IPS-NIHi7 (cell line): ENCODE data around the gene ZFAND3.

Experiments
- DNase-seq: peaks from one replicate; pipeline ENCODE4 v3.0.0; 2012; ENCODE audit warnings: mixed read lengths; ENCODE audit errors: extremely low spot score

The ZFAND3 gene

DNA sequence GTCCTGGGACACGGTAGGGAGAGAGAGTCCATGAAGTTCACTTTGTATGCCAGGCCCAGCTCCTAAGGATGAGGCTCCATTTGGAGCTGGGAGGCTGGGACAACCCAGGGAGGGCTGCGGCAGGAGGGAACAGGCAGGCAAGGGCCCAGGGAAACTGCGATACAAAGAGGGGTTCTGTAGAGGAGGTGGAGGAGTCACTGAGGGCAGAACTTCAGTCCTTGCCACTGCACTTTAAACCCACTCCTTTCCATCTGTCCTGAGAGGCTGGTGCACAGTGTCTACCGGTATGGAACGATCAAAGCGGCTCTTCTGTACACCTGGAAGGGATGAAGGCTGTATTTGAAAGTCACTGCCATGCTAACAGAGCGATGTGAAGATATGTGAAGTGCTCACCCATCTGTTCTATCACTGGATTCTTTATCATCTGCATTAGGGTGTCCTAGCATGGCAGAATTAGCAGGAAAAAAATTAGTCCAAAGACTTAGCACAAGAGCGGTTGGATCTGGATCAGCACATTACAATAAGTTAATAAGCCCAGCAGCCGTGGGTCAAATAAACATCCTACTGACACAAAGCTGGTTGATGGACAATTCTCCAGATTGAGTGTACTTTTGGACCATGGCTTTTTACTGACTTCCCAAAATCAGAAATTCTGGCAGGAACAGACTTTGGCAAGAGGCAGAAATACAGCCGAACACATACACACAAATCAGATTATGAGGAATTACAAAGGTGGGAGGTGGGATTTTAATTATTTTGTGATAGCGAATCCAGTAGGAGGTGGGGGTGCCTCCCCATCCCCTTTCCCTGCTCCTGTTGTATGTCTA is 20.9 kb upstream of the ZFAND3 start:
- DNase-seq, result no peak

DNA sequence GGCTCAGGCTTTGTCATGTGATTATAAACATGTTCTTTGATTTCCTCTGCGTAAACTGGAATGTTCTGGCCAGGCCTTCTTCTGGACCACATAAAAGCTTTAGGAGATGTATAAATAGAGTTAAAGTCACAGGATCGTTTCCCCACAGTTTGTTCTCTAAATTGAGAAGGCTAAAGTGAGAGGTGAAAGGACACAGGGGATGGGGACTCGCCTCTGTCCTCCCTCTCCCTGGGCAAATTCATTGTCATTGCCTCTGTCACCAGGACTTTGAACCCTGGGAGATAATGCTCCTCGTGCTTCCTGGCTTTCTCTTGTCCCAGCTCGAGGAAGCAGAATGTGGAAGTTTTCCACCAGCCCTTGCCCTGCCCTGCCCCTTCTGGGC is 20.3 kb upstream of the ZFAND3 start:
- DNase-seq, result no peak

DNA sequence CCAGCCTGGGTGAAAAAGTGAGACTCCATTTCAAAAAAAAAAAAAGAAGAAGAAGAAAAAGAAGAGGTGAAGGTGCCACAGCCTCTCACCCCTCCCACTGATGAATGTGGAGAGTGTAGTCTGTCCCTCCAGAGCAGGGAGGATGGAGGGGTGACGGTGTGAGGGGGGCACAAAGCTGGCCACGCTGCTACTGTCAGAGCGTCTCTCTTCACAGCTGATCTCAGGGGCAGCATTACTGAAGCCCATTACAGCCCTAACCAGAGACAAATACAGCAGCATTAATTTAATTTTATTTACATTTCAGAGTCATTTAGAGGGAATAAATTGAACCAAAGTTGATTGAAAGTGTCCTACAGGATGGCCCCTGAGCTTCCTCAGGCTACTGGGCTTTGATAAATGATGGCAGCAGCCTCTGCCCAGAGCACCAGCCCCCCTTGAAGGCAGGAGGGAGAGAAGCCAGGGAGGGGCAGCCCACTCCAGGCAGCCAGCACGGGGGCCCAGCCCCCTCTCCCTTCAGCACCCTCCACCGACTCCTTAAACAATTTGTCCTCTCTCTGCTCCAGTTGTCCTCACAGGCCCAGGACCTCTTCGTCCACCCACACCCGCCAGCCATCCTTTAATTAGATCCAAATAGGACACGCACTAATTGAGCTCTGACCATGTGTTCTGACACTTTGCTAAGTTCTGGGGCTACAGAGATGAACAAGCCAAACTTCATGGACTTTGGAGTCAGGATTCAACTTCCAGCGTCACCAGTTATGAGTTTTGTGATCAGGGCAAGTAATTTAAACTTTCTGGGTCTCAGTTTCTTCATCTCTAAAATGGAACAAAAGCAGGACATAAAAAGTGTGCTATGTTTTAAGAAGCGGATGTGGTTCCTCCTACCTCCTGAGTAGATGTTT is 18.6 kb upstream of the ZFAND3 start:
- DNase-seq, result no peak

DNA sequence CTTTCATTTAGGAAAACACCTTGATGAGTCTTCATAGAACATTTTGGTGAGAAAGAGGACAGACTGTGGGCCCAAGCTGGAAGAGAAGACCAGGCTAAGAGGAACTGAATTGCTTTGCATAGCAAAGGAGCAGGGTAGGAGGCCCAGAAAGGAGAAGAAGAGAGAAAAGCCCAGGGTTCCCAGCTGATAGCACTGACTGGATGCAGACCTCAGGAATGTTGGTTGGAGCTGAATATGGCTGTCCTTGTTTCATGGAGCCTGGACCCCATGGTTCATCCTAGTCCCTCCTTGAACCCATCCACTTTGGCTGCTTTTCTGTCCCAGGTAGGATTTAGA is 18.0 kb upstream of the ZFAND3 start:
- DNase-seq, result no peak

DNA sequence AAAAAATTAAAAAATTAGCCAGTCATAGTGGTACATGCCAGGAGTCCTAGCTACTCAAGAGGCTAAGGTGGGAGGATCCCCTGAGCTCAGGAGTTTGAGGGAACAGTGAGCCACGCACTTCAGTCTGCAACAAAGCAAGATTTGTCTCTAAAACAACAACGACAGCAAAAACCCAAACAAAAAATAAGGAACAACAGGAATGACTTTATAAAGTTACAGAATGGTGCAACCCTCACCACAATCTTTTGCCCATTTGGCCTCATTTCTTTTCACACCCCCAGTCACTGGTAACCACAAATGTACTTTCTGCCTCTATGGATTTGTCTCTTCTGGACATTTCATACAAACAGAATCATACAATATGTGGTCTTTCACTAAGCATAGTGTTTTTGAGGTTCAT is 16.7 kb upstream of the ZFAND3 start:
- DNase-seq, result no peak

DNA sequence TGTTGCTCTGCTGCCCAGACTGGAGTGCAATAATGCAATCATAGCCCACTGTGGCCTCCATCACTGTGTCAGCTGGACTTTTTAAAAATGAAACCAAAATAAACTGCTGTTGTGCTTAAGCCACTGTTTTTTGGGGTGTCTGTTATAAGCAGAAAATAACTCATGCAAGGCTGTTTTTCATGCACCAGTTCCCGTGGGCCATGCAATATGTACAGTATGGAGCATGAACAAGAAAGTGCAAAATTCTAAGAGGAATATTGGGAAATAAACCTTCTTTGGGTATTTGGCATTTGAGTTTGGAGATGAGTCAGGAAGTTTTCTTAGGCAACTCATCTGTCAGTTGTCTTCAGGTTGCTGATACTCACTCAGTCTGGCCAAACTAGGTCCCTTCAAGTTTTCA is 14.9 kb upstream of the ZFAND3 start:
- no peak for DNase-seq

DNA sequence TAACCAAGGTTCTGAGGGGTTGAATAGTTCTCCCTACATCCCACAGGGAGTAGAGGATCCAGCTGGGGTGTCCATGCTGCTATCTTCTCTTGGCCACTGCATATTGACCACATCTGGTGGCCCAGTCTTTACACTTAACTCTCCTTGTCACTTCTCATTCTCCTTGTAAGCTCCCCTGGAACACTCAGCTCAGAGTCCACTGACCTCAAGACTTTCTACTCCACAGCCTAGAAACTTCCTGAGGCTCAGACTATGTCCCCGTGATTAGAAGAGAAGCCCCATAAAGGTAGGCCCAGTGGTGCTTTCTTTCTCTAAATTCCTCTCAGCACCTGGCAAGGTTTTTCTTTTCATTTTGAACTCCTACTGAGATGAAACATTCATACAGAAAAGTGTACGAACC is 13.3 kb upstream of the ZFAND3 start:
- no peak for DNase-seq

DNA sequence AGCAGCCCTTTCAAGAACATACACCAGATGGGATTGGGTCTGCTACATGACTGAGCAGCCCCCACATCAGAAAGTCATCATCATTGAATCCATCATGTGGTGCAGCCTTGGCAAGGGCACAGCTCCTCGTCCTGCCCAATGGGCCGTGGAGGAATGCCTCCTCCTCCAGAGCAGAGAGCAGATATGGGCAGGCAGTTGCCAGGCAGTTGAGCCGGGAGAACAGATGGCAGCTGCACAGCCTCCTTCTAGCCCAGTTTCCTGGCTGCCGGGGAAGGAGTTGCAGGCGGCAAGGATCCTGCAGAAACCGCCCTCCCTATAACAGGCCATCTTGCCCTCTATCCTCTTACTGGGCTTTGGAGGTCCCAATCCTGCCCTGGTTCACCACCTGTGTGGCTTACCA is 11.9 kb upstream of the ZFAND3 start:
- no peak for DNase-seq

DNA sequence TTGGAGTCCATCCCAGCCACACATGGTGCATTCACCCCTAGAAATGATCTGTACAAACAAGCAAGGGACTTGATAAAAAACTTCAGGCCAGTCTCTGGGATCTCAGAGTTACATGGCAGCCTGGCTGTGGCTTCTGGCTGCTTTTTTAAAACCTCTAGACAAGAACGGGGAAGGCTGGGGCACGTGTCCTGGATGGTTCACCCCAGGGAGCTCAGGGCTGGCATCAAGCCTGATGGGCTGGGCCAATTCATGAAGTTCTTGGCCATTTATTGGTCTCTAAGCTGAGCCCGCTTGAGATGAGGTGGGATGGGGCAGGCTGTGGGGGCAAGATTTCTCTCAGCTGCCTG is 10.4 kb upstream of the ZFAND3 start:
- no peak for DNase-seq

DNA sequence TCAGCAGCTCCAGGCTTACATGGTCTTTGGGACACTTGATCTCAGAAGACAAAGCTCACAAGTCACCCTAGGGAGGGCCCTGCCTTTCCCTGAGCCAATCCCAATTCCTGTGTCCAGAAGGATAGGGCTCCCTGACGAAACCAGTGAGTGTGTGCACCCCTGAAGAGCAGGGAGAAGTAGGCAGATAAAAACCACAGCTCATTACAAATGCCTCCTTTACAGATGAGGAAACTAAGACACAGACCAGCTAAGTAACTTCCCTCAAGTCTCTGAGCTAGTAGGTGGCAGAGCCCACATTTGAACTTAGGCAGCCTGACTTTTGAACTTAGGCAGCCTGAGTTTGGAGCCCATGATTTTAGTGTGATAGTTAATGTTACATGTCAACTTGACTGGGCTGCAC is 6.7 kb upstream of the ZFAND3 start:
- DNase-seq, result no peak

DNA sequence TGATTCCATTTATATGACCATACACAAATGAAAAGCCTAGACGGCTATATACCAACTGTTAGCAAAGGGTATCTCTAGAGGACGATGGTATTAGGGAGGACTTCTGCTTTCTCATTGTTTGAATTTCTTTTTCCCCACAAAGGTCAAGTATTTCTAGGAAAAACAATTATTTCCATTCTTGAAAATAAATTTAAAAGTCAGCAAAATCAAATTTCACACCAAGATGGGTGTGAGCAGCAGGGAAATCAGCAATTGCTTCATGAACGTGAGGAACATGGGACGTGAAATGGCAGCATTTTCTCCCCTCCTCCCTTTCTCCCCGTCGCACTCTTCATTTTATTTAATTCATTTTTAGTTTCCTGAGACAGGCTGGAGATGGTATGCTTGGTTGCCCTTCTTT is 5.2 kb upstream of the ZFAND3 start:
- DNase-seq, result no peak

DNA sequence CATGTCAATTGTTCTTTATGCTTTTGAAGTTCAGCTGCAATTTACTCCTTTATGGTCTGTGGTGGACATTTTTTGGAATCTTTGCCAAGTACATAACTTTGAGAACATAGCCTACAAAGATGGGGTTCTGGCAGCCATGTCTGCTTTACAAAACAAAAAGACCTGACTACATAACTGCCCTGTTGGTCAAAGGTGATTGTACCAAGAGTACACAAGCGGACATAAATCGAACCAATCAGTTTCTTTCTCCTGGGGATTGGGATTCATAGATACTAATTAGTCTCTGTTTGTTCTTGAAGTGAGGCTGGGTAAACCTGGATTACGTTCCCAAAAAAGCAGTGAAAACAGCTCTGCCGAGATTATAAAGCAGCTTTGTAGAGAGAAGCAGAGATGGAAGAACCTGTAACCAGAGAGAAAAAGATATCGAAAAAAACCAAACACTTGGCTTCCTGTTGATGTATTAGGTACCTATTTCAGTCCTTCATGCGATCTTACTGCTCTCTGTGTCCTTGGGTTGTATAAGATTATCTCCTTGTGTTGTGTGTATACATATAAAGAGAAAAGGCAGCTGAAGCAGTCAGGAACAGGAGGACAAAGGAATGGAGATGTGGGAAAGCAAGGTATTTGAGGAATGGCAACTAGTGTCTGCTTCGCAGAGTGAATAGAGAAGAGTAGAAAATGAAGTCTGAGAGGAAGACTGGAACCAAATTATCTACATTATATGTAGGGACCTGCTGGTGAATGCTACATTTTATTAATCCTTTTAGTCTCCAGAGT is 2.7 kb upstream of the ZFAND3 start:
- DNase-seq, result no peak

DNA sequence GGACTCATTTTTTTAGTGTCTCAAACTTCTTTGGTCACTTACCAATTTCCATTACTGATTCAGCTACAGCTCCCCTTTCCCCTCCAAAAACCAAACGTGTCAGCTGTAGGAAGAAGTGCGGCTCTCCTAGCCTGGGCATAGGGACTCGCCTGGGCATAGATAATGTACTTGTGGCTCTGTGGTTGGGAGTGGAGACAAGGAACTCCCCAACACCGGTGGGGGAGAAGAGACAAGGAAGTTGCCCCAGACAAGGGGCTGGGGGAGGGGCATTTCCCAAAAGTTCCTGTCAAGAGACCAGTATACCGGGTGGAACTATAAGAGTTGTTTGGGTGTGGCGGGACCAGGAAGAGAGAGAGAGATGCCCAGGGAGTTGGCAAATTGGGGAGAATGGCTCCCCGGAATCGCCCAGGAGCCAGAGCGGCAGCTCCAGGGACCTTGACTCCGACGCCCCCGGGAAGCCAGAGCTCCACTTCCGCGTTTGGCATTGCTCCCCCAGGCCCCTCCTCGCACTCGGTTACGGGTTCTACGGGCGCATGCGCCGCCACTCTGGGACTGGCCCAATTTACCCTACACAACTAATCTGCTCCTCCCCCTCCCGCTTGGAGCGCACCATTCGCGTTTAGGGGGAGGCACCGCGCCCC is 871 bp upstream of the ZFAND3 start:
- DNase-seq, result peak; percentile 94

DNA sequence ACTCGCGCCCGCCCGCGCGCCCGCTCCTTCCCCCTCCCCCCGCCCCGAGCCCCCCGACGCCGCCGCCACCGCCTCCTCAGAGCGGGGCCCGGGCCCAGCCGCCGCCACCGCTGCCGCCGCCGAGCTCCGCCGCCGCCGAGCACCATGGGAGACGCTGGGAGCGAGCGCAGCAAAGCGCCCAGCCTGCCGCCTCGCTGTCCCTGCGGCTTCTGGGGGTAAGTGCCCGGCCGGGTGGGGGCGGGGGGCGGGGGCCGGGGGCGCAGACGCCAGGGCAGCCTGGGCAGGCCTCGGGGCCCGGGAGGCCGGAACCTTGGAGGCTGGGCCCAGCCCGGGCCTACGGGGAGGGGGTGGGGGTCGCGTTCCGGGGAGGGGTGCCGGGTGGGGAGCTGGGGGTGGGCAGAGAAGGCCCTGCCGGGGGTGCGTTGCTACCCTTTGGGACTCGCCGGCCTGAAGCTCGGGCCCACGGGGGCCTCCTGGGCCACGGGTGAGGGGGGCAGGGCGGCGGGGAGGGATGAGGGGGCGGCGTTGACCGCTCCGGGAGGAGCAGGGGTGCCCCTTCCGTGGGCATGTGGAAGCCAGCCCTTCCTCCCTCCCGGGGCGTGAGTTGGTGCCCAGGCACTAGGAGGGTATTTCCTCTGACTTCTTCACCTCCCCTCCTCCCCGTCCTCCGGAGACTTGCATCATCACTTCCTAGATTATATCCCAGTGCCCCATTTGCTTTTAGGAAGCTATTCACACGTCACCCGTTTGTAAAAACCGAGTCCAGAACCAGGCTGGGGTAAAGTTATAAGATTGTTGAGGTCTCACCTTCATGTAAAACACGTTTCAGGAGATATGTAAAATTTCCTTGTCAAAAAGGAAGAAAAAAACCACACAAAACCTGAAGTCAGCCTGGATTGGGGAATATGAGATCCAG is 533 bp downstream of the ZFAND3 start:
- DNase-seq, result peak; percentile 42

DNA sequence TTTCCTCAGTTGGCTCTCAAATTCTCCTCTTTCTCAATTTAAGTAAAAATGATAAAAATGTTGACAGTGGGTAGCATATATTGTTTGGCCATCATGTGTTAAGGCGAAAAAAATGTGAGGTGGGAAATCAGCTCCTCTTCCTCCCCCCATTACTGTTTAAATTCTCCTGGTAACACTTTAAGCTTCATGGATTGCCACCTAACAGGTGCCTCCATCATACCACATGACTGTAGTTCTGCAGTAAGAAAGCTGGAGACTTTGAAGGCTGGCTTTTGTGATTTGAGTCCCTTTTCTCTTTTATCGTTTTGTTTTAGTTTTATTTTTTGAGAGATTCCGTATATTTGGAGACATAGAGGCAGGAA is 1.2 kb downstream of the ZFAND3 start:
- DNase-seq, result no peak

DNA sequence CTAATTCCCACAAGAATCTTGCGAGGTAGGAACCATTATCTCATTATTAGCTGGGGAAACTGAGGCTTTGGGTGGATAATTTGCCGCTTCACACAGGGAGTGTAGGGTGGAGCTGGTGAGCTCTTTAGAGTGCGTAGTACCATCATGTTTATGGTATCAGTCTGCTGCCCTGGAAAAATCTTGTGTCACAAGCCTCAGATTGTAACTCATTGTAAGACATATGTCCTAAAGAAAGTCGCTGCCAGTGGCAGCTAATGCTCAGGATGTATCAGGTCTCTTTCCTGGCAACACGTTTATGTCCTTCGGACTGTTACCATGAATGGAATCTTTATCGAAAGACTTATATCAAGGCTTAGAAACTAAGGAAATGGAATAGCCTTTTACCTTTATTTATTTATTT is 1.9 kb downstream of the ZFAND3 start:
- DNase-seq, result no peak

DNA sequence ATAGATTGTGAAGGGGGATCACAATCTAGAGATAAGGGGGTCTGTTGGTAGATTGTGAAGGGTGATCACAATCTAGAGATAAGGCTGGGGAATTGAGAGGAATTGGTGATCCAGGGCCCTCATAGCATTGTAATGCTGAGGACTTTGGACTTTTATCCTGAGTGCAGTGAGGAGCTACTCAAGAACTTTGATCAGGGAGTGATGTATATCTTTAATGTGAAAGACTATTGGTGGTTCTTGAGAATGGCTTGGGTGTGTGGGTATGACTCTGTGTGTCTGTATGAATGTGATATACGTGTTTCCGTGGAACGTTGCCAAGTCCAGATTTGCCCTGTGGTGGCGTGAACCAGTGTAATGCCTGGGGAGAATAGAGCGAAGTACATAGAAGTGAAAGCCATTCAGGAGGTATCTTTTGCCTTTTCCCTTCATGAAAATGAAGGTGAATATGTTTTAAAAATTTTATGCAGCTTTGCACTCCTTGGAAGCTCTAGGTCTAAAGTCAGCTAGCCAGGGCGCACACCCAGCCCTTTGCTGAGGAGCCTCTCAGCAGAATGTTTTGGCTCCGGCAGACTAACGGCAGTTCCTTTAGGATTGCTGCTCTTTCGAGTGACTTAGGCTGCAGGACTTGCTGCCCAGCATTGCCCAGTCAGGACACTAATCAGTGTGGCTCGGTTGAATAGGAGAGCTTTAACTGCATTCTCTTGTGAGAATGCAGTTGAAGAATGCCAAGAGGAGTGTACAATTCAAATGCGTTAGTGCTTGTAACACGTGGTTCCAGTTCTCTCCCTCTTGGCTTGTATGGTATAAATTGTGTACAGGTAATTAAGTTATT is 3.5 kb downstream of the ZFAND3 start:
- DNase-seq, result no peak

DNA sequence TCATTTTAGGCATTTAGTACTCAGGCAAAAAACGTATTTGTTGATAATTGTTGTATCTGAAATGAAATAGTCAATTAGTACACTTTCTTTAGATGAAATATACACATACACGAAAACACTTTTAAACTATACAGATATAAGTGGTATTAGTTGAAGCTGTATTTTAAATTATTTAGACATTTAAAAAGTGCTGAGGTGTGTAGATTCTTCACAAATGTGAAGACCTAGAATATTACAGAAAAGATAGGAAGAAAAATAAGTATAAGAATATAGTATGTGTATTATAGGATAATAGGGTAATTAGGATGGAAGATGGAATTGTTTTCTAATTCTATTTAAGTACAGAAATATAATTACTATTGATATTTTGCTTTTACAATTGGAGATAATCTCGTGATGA is 4.6 kb downstream of the ZFAND3 start:
- DNase-seq, result no peak

DNA sequence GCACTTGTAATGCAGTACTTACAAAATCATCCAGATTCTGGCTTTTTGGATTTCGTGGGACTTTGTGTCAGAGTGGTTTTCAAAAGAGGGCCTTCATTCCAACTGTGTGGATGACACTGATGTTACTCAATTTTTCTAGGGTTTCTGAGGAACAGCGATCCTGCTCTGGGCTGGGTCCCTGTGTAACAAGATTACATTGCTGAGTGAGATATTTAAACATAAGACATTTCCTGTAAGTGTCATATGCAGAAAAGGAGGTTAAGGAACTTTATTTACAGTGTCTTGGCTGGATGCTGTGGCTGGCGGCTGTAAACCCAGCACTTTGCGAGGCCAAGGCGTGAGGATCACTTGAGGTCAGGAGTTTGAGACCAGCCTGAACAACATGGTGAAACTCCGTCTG is 6.7 kb downstream of the ZFAND3 start:
- DNase-seq, result no peak

DNA sequence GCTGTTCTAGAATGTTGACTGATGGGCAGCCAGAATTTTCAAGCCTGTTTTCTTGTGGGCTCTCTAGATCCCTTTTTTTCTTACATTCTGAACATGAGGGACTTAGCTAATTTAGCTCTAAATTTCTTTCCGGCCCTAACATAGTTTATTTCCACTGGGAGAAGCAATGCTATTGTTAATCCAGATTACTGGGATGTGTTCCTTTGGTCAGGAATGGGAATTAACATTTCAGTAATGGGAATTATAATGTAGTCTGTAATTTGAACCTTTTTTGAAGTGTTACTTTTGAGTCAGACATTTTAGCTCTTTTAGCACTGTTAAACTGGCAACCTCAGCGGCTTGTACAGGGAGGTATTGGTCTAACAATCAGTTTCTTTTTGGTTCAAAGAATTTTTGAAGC is 7.5 kb downstream of the ZFAND3 start:
- DNase-seq, result no peak
